ENCODE data around the gene KIF3A.

Gene KIF3A

DNA sequence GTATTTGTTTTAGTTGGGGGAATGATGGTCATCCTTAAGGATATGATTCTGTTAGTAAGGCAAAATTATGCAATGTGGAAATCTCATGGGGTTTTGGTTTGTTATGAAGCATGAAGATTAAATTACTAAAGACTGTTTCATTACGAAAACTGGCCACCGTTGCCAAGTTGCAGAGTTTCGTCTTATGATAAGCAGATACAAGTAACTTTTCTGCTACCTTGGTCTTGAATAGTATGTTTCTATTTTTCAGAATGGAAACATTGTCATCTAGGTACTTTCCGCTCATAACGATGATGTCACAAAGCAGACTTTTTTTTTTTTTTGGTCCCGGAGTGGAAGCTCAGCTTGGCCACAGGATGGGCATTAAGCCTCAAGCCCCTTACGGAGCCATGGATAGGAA lies 14.1 kb upstream of the KIF3A start:
- no peak overlapping the region for H3K27ac ChIP-seq
- no peak for TF ChIP-seq CTCF (conservative IDR thresholded peaks at IDR 0.05)

DNA sequence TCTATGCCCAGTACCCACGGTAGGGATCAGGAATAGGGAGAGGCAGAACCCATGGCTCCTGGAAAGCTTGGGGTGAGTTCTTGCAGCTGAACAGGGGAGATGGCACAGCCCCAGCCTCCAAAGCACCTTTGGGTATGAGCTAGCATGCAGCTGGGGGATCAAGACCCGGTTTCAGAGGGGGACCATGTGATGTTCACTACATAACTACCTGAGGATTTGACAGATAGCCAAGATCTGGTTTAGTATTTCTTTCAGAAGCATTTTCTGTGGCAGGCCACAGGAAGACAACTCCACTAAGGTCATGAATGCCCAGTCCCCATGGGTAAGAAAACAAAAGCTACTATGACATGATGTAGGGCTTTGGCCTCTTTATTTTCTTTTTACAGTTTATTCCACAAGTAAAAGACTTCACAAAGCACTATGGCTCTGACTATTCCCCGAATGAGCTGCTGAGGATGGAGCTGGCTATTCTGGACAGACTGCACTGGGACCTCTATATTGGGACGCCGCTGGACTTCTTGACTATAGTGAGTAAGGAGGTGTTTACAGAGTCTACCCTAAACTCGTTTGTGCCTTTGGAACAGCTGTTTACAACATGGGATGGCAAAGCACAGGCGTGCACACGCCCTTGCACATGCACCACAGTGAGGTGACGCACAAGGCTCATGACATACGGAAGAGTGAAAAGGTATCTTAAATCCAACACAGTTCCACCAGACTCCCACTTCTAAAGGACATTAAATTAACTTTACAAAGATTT lies 13.3 kb upstream of the KIF3A start:
- TF ChIP-seq CTCF (conservative IDR thresholded peaks at IDR 0.05) = no peak

GRCh38 chr5:132749506-132749905 lies 12.2 kb upstream of the KIF3A start:
- H3K27ac ChIP-seq = no peak overlapping the region
- no peak for TF ChIP-seq CTCF (conservative IDR thresholded peaks at IDR 0.05)

More for the DNA sequence above, 13.3 kb upstream of the KIF3A start:
- H3K27ac ChIP-seq = no peak overlapping the region

DNA sequence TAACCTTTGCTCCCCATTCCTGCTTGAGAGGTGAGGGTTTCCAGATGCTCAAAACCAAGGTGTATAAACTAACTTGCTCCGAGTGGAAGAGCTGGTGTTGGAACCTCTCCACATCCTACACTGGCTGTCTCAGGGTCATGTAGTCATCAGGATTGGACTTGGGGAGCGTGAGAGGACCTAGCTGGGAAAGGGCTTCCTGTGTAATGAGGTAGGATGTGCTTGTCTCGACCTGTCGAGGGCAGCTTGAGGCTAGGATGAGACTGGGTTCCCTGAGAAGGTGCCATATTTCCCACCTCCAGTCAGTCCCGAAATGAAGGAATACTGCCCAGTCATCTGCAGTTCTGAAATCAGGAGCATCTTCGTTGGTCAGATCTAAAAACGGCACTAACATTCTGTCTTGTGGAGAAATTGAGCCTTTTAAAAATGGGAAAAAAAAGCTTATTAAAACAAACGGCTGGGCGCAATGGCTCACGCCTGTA lies 11.2 kb upstream of the KIF3A start:
- no peak overlapping the region for H3K27ac ChIP-seq

DNA sequence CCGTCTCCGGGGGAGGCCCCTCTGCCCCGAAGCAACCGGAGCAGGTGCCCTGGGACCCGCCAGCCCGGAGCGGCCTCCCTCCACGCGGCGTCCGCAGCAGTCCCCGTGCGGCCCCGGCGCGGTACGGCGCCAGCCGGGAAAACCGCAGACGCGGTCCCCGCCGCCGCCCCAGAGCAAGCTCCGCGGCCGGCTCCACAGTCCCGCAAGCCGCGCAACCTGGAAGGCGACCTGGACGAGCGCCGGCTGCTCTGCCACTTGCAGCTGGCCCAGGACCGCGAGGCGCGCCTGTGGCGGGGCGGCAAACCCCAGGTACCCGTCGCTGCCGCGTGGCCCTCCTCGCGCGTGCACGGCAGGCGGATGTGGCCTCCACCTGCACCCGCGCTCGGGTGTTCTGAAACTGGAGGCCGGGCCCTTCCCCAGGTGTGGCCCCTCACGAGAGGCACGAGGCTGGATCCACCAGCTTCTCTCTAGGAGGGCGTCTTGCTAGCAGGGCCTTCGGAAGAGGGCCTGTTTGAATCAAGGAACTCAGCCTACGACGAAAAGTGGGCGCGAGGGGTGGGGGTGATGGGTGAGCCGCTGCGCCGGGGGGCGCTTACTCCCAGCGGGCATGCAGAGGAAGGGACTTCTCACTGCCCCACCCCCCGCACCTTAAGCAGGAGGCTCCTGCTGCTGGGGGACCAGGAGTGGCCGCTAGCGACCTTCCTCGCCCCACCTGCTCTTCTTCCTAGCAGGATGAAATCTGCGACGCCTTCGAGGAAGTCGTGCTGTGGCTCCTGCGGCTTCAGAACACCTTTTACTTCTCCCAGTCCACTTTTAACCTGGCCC lies 10.5 kb upstream of the KIF3A start:
- no peak overlapping the region for H3K27ac ChIP-seq
- no peak for TF ChIP-seq CTCF (conservative IDR thresholded peaks at IDR 0.05)

More for the DNA sequence above, 11.2 kb upstream of the KIF3A start:
- no peak for TF ChIP-seq CTCF (conservative IDR thresholded peaks at IDR 0.05)

DNA sequence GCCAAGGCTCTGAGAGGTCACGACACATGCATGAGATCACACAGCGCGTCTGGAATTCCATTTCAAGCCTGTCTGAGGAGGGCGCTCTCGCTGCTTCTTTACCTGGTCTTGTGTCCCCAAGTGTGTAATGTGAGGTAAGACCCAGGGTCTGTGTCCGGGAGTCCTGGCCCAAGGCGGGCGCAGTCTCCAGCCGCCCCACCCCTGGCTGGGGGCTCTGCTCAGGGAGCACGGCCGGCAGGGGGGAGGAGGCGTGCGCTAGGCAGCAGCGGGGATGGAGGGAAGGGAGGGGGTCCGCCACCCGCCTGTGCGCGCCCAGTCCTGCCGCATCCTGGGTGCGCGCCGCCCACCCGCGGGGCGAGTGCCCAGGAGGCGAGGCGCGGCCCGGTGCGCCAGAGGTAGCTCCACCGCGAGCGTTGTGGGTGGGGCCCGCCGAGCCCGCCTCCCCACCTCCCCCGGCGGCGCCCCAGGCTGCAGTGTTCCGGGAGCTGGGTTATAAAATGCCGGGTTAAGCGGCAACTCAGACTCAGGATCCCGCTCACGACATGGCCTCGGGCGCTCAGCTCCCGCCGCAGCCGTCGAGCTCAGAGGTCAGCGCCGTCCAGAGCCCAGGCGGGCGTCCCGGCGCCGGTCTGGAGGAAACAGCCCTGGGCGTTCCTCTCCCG lies 9.7 kb upstream of the KIF3A start, which contains the start of gene CCNI2:
Gene CCNI2 (plus strand): TSS at position 473 of the 662 bp plus-strand sequence. CDS start 70 bp downstream, at position 543.
- no peak for TF ChIP-seq CTCF (conservative IDR thresholded peaks at IDR 0.05)
- no peak within 1 kb of the TSS for H3K27ac ChIP-seq

DNA sequence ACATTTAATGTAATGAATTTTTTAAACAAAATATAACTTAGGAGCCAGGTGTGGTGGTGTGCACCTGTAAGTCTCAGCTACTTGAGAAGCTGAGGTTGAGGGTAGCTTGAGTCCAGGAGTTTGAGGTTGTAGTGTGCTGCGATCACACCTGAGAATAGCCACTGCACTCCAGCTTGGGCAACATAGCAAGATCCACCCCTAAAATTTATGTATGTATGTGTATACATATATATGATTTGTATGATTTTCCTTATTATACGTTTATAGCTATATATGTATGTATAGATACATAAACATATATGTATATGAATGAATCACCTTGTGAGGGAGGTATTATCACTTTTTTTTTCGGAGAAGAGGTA lies 9.2 kb upstream of the KIF3A start:
- no peak overlapping the region for H3K27ac ChIP-seq
- no peak for TF ChIP-seq CTCF (conservative IDR thresholded peaks at IDR 0.05)

All from VCaP (cell line).